Peyer's patch (tissue), 4 donors: Measurements from ENCODE around the gene PRAMEF1. TPM values are rescaled to one million over a fixed set of nuclear protein-coding genes. Genes with fewer than 3 reads are reported as not detected.

Experiments
- DNase-seq, 3 donors: peaks; one replicate each; pipeline ENCODE4 v3.0.0-alpha.2; 2017 to 2019
- H3K27ac ChIP-seq, 4 donors: fragments of 200-600 bp; sonication (generic); one replicate each; pipeline ENCODE4 v1.5.1; 2016 to 2019
- H3K27me3 ChIP-seq, 2 donors: fragments of 200-600 bp; sonication (generic); one replicate each; pipeline ENCODE4 v1.5.1; 2019
- H3K36me3 ChIP-seq, 3 donors: fragments of 200-600 bp; sonication (generic); one replicate each; pipeline ENCODE4 v1.5.1; 2016 to 2019
- H3K4me1 ChIP-seq, 4 donors: fragments of 200-600 bp; sonication (generic); one replicate each; pipeline ENCODE4 v1.5.1; 2016 to 2019
- H3K4me3 ChIP-seq, 4 donors: fragments of 200-600 bp; sonication (generic); 1 replicate in 3 of 4; 2 replicates in 1 of 4; pipeline ENCODE4 v1.5.1; 2016 to 2019; ENCODE audit warnings: mild to moderate bottlenecking in 1 of 4
- H3K9me3 ChIP-seq, 4 donors: fragments of 200-600 bp; sonication (generic); one replicate each; pipeline ENCODE4 v1.5.1; 2016 to 2019; ENCODE audit warnings: mild to moderate bottlenecking in 1 of 4
- POLR2A ChIP-seq, 2 donors: fragments of 450-650 bp; IDR thresholded peaks; one replicate each; pipeline ENCODE4 v1.5.1; 2017; ENCODE audit warnings: antibody characterized with exemption in 2 of 2, mild to moderate bottlenecking in 2 of 2, moderate library complexity in 2 of 2
- total RNA-seq, 4 donors: library from RNA; depleted of rRNA; stranded (reverse); fragments of >200 nt; gene quantifications; one replicate each; pipeline ENCODE4 v1.1.0, GENCODE V29; 2016
- TF ChIP-seq, protein P1 (sequence below), 6 experiments: fragments of 450-650 bp in 4 of 6; fragments of 200-600 bp in 2 of 6; sonication (generic) in 1 of 6; IDR thresholded peaks; one replicate each; pipeline ENCODE4 v1.5.1; 2017 to 2019; ENCODE audit warnings: antibody characterized with exemption in 6 of 6, mild to moderate bottlenecking in 3 of 6, moderate library complexity in 1 of 6

PRAMEF1 gene
- total RNA-seq, 4 donors from 2014 or later, result not detected

DNA sequence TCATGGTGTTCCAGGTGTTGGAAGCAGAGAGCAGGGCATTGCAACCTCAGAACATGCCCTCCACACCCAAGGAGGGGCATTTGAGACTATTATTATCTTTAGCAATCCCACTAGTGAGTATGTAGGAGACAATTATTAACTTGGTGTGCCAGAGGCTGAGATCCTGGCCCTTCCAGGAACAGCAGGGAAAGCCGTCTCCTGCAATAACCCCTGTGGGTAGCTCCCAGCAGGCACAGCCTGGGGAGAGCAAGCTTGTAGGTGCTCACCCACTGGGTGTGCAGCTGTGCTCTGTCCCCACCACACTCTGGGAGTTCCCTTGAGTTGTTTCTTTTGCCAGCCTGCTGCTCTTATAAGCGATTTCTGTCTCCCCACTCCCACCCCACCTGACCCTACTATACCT lies 34.9 kb upstream of the PRAMEF1 start:
- no peaks in the 10 kb centered on the region for H3K36me3 ChIP-seq
- no peaks in the 10 kb centered on the region for H3K4me1 ChIP-seq
- no peak overlapping the region for H3K27ac ChIP-seq
- TF ChIP-seq POLR2A (IDR thresholded peaks at IDR 0.05), result no peak
- TF ChIP-seq, protein P1, sequence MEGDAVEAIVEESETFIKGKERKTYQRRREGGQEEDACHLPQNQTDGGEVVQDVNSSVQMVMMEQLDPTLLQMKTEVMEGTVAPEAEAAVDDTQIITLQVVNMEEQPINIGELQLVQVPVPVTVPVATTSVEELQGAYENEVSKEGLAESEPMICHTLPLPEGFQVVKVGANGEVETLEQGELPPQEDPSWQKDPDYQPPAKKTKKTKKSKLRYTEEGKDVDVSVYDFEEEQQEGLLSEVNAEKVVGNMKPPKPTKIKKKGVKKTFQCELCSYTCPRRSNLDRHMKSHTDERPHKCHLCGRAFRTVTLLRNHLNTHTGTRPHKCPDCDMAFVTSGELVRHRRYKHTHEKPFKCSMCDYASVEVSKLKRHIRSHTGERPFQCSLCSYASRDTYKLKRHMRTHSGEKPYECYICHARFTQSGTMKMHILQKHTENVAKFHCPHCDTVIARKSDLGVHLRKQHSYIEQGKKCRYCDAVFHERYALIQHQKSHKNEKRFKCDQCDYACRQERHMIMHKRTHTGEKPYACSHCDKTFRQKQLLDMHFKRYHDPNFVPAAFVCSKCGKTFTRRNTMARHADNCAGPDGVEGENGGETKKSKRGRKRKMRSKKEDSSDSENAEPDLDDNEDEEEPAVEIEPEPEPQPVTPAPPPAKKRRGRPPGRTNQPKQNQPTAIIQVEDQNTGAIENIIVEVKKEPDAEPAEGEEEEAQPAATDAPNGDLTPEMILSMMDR (IDR thresholded peaks at IDR 0.05), result no peak
- DNase-seq, result no peak
- no peak overlapping the region for H3K4me3 ChIP-seq
- H3K27me3 ChIP-seq, result no peaks in the 10 kb centered on the region
- no peaks in the 10 kb centered on the region for H3K9me3 ChIP-seq

- H3K36me3 ChIP-seq, result no peaks in the 10 kb centered on the region
- no peak for TF ChIP-seq POLR2A (IDR thresholded peaks at IDR 0.05)
- TF ChIP-seq, protein P1 (IDR thresholded peaks at IDR 0.05), result no peak
- H3K9me3 ChIP-seq, result no peaks in the 10 kb centered on the region
- no peaks in the 10 kb centered on the region for H3K27me3 ChIP-seq
- no peak for DNase-seq
- no peak overlapping the region for H3K4me3 ChIP-seq
- no peak overlapping the region for H3K27ac ChIP-seq
- H3K4me1 ChIP-seq, result no peaks in the 10 kb centered on the region
Observed at GRCh38 chr1:12756768-12757413, 34.3 kb upstream of the PRAMEF1 start.

DNA sequence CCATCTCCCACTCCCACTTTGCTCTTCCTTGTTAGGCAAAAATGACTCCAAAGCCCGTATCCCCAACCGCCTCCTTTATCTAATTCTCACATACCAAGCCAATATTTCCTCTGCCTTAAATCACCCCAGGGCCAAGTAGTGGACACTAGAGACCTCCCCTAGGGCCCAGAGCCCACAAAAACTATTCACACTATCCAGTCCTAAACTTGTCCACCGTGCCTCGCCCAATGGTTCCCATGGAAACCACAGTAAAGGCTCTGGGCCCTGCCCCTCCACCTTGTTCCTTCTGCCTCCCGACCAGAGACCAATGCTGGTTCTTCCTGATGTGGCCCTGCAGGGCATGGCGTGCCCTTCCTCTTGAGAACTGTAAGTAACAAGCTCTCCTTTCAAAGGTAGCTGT lies 33.4 kb upstream of the PRAMEF1 start:
- no peaks in the 10 kb centered on the region for H3K4me1 ChIP-seq
- no peak for DNase-seq
- H3K36me3 ChIP-seq, result no peaks in the 10 kb centered on the region
- no peaks in the 10 kb centered on the region for H3K9me3 ChIP-seq
- H3K27me3 ChIP-seq, result no peaks in the 10 kb centered on the region
- no peak for TF ChIP-seq POLR2A (IDR thresholded peaks at IDR 0.05)
- TF ChIP-seq, protein P1 (IDR thresholded peaks at IDR 0.05), result no peak
- no peak overlapping the region for H3K4me3 ChIP-seq
- no peak overlapping the region for H3K27ac ChIP-seq

GRCh38 chr1:12760256-12760795 lies 30.9 kb upstream of the PRAMEF1 start:
- H3K9me3 ChIP-seq, result no peaks in the 10 kb centered on the region
- TF ChIP-seq, protein P1 (IDR thresholded peaks at IDR 0.05), result no peak
- TF ChIP-seq POLR2A (IDR thresholded peaks at IDR 0.05), result no peak
- DNase-seq, result no peak
- H3K4me3 ChIP-seq, result no peak overlapping the region
- no peaks in the 10 kb centered on the region for H3K4me1 ChIP-seq
- H3K27ac ChIP-seq, result no peak overlapping the region
- no peaks in the 10 kb centered on the region for H3K36me3 ChIP-seq
- no peaks in the 10 kb centered on the region for H3K27me3 ChIP-seq

DNA sequence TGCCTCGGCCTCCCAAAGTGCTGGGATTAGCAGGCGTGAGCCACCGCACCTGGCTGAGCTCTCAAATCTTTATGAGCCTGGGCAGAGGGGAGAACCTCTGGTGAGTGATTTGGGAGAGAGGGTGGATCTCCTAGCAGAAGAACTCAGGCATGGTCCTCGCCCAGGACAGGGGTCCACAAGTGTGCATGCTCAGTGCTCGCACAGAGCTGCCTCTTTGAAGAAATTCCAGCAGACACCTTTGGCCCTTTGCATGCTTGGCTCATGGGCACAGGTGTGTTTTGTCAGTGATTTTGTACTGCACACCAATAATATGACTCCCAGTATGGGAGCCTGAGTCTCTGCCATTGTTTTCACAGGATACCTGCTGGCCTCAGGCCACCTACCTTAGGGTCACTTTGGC lies 29.4 kb upstream of the PRAMEF1 start:
- no peaks in the 10 kb centered on the region for H3K27me3 ChIP-seq
- H3K9me3 ChIP-seq, result no peaks in the 10 kb centered on the region
- no peaks in the 10 kb centered on the region for H3K36me3 ChIP-seq
- DNase-seq, result no peak
- H3K27ac ChIP-seq, result no peak overlapping the region
- no peak overlapping the region for H3K4me3 ChIP-seq
- TF ChIP-seq POLR2A (IDR thresholded peaks at IDR 0.05), result no peak
- TF ChIP-seq, protein P1 (IDR thresholded peaks at IDR 0.05), result no peak
- H3K4me1 ChIP-seq, result no peaks in the 10 kb centered on the region
